ENCODE data around the gene BATF.

DNA sequence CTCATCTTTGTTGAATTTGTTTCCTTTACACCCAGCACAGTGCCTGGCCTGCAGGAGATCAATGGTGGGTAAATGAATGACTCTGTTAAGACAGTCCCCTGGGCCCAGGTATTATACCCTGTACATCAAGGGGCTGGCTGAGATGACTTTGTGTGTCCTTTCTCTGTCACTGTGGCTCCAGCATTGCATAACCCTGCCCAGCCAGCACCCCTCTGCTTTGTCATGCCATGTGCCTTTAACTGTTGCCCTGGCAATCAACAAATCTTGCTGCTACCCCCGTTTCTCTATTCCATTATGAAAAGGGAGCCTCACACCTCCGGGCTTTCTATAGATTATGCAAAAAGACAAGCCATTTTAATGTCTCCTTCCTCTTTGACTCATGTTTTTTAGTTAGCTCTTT lies 48.5 kb downstream of the BATF start:
- TF ChIP-seq EZH2 (optimal IDR thresholded peaks at IDR 0.05; ENCODE audit: low read depth, low read length): no peak
- TF ChIP-seq, protein P1, sequence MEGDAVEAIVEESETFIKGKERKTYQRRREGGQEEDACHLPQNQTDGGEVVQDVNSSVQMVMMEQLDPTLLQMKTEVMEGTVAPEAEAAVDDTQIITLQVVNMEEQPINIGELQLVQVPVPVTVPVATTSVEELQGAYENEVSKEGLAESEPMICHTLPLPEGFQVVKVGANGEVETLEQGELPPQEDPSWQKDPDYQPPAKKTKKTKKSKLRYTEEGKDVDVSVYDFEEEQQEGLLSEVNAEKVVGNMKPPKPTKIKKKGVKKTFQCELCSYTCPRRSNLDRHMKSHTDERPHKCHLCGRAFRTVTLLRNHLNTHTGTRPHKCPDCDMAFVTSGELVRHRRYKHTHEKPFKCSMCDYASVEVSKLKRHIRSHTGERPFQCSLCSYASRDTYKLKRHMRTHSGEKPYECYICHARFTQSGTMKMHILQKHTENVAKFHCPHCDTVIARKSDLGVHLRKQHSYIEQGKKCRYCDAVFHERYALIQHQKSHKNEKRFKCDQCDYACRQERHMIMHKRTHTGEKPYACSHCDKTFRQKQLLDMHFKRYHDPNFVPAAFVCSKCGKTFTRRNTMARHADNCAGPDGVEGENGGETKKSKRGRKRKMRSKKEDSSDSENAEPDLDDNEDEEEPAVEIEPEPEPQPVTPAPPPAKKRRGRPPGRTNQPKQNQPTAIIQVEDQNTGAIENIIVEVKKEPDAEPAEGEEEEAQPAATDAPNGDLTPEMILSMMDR (IDR thresholded peaks at IDR 0.05; ENCODE audit: low read length): no peak

Measured in MM.1S (cell line).